Endothelial cell of umbilical vein (primary cell): ENCODE data around the gene LIPG. TPM values are rescaled to one million over a fixed set of nuclear protein-coding genes. Genes with fewer than 3 reads are reported as not detected.

Experiments
- BruUV-seq: library from RNA; stranded (reverse); fragments of 400-500 nt; replicated peaks from 2 replicates; lab custom pipeline; 2021; lab: Mats Ljungman, UMichigan
- CTCF ChIA-PET: fragments of 300-600, 350-600 bp; sonication (Branson Sonifier 250); formaldehyde crosslinking; loops from one replicate; lab custom pipeline; 2021; ENCODE audit warnings: antibody characterized with exemption, inconsistent platforms; lab: Charles Lee
- POLR2A ChIA-PET: fragments of 300-600, 350-600 bp; sonication (Branson Sonifier 250); formaldehyde crosslinking; loops from one replicate; lab custom pipeline; 2021; ENCODE audit warnings: antibody characterized with exemption, inconsistent platforms; lab: Charles Lee
- DNase-seq: peaks from one replicate; pipeline ENCODE4 v3.0.0-alpha.2; 2011; ENCODE audit warnings: low read depth, low spot score
- FAIRE-seq: peaks from 2 replicates; lab custom pipeline; 2011; peaks lifted over from hg19 to GRCh38; lab: Jason Lieb, UNC
- H2AFZ ChIP-seq: 2 replicates; pipeline ENCODE4 v1.6.0; 2012; ENCODE audit warnings: low read depth, low read length, control low read depth, inconsistent platforms
- H3K27ac ChIP-seq: 2 replicates; pipeline ENCODE4 v1.5.1; 2011; ENCODE audit warnings: low read depth, mild to moderate bottlenecking, control low read depth, low read length, moderate library complexity; ENCODE audit not compliant: insufficient read depth
- H3K27me3 ChIP-seq, 2 experiments: 2 replicates each; pipeline versions ENCODE4 v1.6.0 to v1.6.1; 2011; ENCODE audit warnings: low read length in 2 of 2, mixed read lengths in 1 of 2; ENCODE audit not compliant: control insufficient read depth in 2 of 2, insufficient read depth in 2 of 2
- H3K36me3 ChIP-seq, 2 experiments: 2 replicates in 1 of 2; 3 replicates in 1 of 2; pipeline ENCODE4 v1.5.1; 2011; ENCODE audit warnings: low read length in 2 of 2, mild to moderate bottlenecking in 1 of 2, moderate library complexity in 1 of 2; ENCODE audit not compliant: control insufficient read depth in 2 of 2, insufficient read depth in 2 of 2; ENCODE audit errors: extremely low read depth in 1 of 2
- H3K4me1 ChIP-seq: 3 replicates; pipeline ENCODE4 v1.5.1; 2011; ENCODE audit warnings: mild to moderate bottlenecking, low read length; ENCODE audit not compliant: control insufficient read depth, insufficient read depth; ENCODE audit errors: extremely low read depth
- H3K4me2 ChIP-seq: 2 replicates; pipeline ENCODE4 v1.6.1; 2011; ENCODE audit warnings: low read length, control low read depth, mixed read lengths; ENCODE audit not compliant: insufficient read depth
- H3K4me3 ChIP-seq, 3 experiments: fragments of 200-600 bp in 1 of 3; sonication (generic), shearing (Covaris generic) in 1 of 3; replicated peaks in 1 of 3; 2 replicates each; pipeline ENCODE4 v1.5.1; 2011 to 2016; ENCODE audit warnings: control low read depth in 3 of 3, low read length in 3 of 3, mild to moderate bottlenecking in 2 of 3, inconsistent platforms in 1 of 3, low read depth in 1 of 3, moderate library complexity in 1 of 3; ENCODE audit not compliant: insufficient read depth in 1 of 3
- H3K79me2 ChIP-seq: 2 replicates; pipeline ENCODE4 v1.6.0; 2012; ENCODE audit warnings: low read length, inconsistent platforms; ENCODE audit not compliant: control insufficient read depth, insufficient read depth
- H3K9ac ChIP-seq: replicated peaks from 2 replicates; pipeline ENCODE3; 2011; ENCODE audit warnings: low read length, control low read depth; ENCODE audit not compliant: insufficient read depth; ENCODE audit errors: extremely low read depth
- H3K9me1 ChIP-seq: replicated peaks from 3 replicates; pipeline ENCODE4 v1.6.0; 2011; ENCODE audit warnings: mild to moderate bottlenecking, low read length; ENCODE audit not compliant: control insufficient read depth, insufficient read depth; ENCODE audit errors: extremely low read depth
- H3K9me3 ChIP-seq: replicated peaks from 2 replicates; pipeline ENCODE4 v1.5.1; 2012; ENCODE audit warnings: low read length, inconsistent platforms; ENCODE audit not compliant: control insufficient read depth, insufficient read depth
- H4K20me1 ChIP-seq: replicated peaks from 2 replicates; pipeline ENCODE3; 2011; ENCODE audit warnings: mild to moderate bottlenecking, low read length; ENCODE audit not compliant: control insufficient read depth, insufficient read depth; ENCODE audit errors: extremely low read depth
- CTCF ChIP-seq, 2 donors: IDR thresholded peaks; 1 replicate in 1 of 2; 2 replicates in 1 of 2; pipeline ENCODE4 v1.5.1; 2011; ENCODE audit warnings: low read length in 2 of 2, mild to moderate bottlenecking in 2 of 2, moderate library complexity in 2 of 2, control low read depth in 1 of 2, inconsistent platforms in 1 of 2, low read depth in 1 of 2; ENCODE audit not compliant: insufficient read depth in 1 of 2; ENCODE audit errors: extremely low read depth in 1 of 2
- EZH2 ChIP-seq: IDR thresholded peaks from 2 replicates; pipeline ENCODE4 v1.6.1; 2012; ENCODE audit warnings: borderline replicate concordance, low read depth, mild to moderate bottlenecking, moderate library complexity, low read length, inconsistent platforms; ENCODE audit not compliant: severe bottlenecking
- FOS ChIP-seq: IDR thresholded peaks from 2 replicates; pipeline ENCODE4 v1.6.1; 2011; ENCODE audit warnings: mild to moderate bottlenecking, low read length, moderate library complexity, borderline replicate concordance; ENCODE audit not compliant: insufficient read depth
- GATA2 ChIP-seq: IDR thresholded peaks from 2 replicates; pipeline ENCODE4 v1.7.0; 2011; ENCODE audit warnings: low read depth, mild to moderate bottlenecking, moderate library complexity, mixed read lengths, low read length; ENCODE audit not compliant: insufficient read length, insufficient read depth
- JUN ChIP-seq: IDR thresholded peaks from 2 replicates; pipeline ENCODE4 v1.6.1; 2011; ENCODE audit warnings: borderline replicate concordance, low read depth; ENCODE audit not compliant: insufficient read length, insufficient read depth
- MAX ChIP-seq: IDR thresholded peaks from 2 replicates; pipeline ENCODE4 v1.6.1; 2011; ENCODE audit not compliant: insufficient read depth, insufficient read length
- MYC ChIP-seq: IDR thresholded peaks from one replicate; pipeline ENCODE4 v1.6.1; 2011; ENCODE audit warnings: mild to moderate bottlenecking, low read depth, low read length
- POLR2A ChIP-seq: IDR thresholded peaks from 2 replicates; pipeline ENCODE4 v1.6.1; 2012; ENCODE audit warnings: low read depth, mild to moderate bottlenecking, control low read depth, low read length
- POLR2AphosphoS5 ChIP-seq: IDR thresholded peaks from 2 replicates; pipeline ENCODE4 v1.6.1; 2012; ENCODE audit warnings: low read depth, mild to moderate bottlenecking, control low read depth, low read length, moderate library complexity; ENCODE audit not compliant: insufficient read depth
- dilution Hi-C: fragments of 300-500 bp; cut with MboI; formaldehyde crosslinking; loops from one replicate; pipeline ENCODE4 v1.15.0; 2019; ENCODE audit warnings: low sequenced_read_pairs; ENCODE audit not compliant: extremely low pct_ligation_motif_present
- intact Hi-C: fragments of 100-400 bp; cut with micrococcal nuclease; formaldehyde crosslinking; loops from one replicate; pipeline ENCODE4 v1.10.0; 2022
- polyA plus RNA-seq, 4 experiments: library from polyadenylated mRNA; depleted of rRNA in 3 of 4; stranded (reverse) in 3 of 4; unstranded in 1 of 4; fragments of >200 nt; gene quantifications; 2 replicates each; pipeline versions ENCODE4 v1.2.1 to v1.2.3, GENCODE V29; 2011 to 2012; ENCODE audit warnings: missing spikeins in 1 of 4
- total RNA-seq: library from RNA; stranded (reverse); gene quantifications from 2 replicates; pipeline ENCODE4 v1.2.3, GENCODE V29; 2021

Gene LIPG
- total and polyA plus RNA-seq, 2 donors (not counting 3 experiments of a cell fraction or from before 2014, with no cell fraction given) = 80.6 to 86.3 TPM

GRCh38 chr18:49611316-49611715 is 49.5 kb downstream of the LIPG start:
- no peaks in the 10 kb centered on the region for H3K36me3 ChIP-seq
- CTCF ChIA-PET = interaction anchor here (0.9 kb wide), 1 partner anchor 9 kb away, joined by 3 read pairs; no protein-coding TSS in a partner anchor
- no peak for FAIRE-seq

More at GRCh38 chr18:49611316-49611715, 49.5 kb downstream of the LIPG start:
- no peaks in the 10 kb centered on the region for H4K20me1 ChIP-seq
- peaks cover 0 to 2% of the 10 kb centered on the region in 2 experiments for H3K27me3 ChIP-seq
- H3K79me2 ChIP-seq = no peaks in the 10 kb centered on the region
- intact Hi-C loops = no loop called here
- no peak for DNase-seq
- no peaks in the 10 kb centered on the region for H3K4me1 ChIP-seq
- H3K9me1 ChIP-seq = no peaks in the 10 kb centered on the region
- BruUV-seq = no TSS peak
- dilution Hi-C loops = no loop called here
- TF ChIP-seq CTCF (IDR thresholded peaks at IDR 0.05; ENCODE audit: extremely low read depth in 1 of 2, insufficient read depth in 1 of 2, low read depth in 1 of 2, low read length in 2 of 2) = no peak
- TF ChIP-seq FOS = no peak
- TF ChIP-seq MAX = no peak
- TF ChIP-seq MYC = no peak
- no peak for TF ChIP-seq POLR2AphosphoS5
- no peak for TF ChIP-seq EZH2
- no peak for TF ChIP-seq GATA2
- no peak for TF ChIP-seq JUN
- no peak for TF ChIP-seq POLR2A
- no peak overlapping the region for H3K4me2 ChIP-seq
- no peak overlapping the region for H3K27ac ChIP-seq
- H2AFZ ChIP-seq = no peak overlapping the region
- H3K4me3 ChIP-seq = no peak overlapping the region
- no peak overlapping the region for H3K9ac ChIP-seq
- POLR2A ChIA-PET = no interaction called here
- H3K9me3 ChIP-seq = no peaks in the 10 kb centered on the region
